ENCODE measurements around the gene ATF3.

Gene ATF3

GRCh38 chr1:212609701-212610574 is 1.4 kb downstream of the ATF3 start:
- DNase-seq = peak; percentile 16

- no peak for DNase-seq
Observed at GRCh38 chr1:212610575-212610967, 2.0 kb downstream of the ATF3 start.

- DNase-seq = no peak
Observed at GRCh38 chr1:212611000-212611948, 2.7 kb downstream of the ATF3 start.

- DNase-seq = no peak
Observed at GRCh38 chr1:212612041-212612961, 3.7 kb downstream of the ATF3 start.

GRCh38 chr1:212613440-212614335 is 5.1 kb downstream of the ATF3 start:
- DNase-seq = no peak

GRCh38 chr1:212614453-212615200 is 6.1 kb downstream of the ATF3 start:
- no peak for DNase-seq

GRCh38 chr1:212615201-212615470 is 6.6 kb downstream of the ATF3 start:
- DNase-seq = no peak

- no peak for DNase-seq
Observed at GRCh38 chr1:212618466-212619210, 10.1 kb downstream of the ATF3 start.

- no peak for DNase-seq
Observed at GRCh38 chr1:212620293-212620692, 11.7 kb downstream of the ATF3 start.

- DNase-seq = no peak
Observed at GRCh38 chr1:212621043-212621948, 12.7 kb downstream of the ATF3 start.

GRCh38 chr1:212621949-212622305 is 13.4 kb downstream of the ATF3 start:
- no peak for DNase-seq

GRCh38 chr1:212622467-212622866 is 13.9 kb downstream of the ATF3 start:
- DNase-seq = no peak

GRCh38 chr1:212622906-212623305 is 14.3 kb downstream of the ATF3 start:
- no peak for DNase-seq

GRCh38 chr1:212623603-212624002 is 15.0 kb downstream of the ATF3 start:
- no peak for DNase-seq

- no peak for DNase-seq
Observed at GRCh38 chr1:212624976-212625501, 16.5 kb downstream of the ATF3 start.

- no peak for DNase-seq
Observed at GRCh38 chr1:212625781-212626450, 17.4 kb downstream of the ATF3 start.

GRCh38 chr1:212628046-212628445 is 19.5 kb downstream of the ATF3 start:
- no peak for DNase-seq

- DNase-seq = no peak
Observed at GRCh38 chr1:212628813-212629415, 20.4 kb downstream of the ATF3 start.
